A204.1 (cell line): ENCODE results near the gene PCBD2.

ENCODE experiments used
- FAIRE-seq: peaks from 2 replicates; lab custom pipeline; 2012; peaks lifted over from hg19 to GRCh38; lab: Jason Lieb, UNC

The PCBD2 gene

DNA sequence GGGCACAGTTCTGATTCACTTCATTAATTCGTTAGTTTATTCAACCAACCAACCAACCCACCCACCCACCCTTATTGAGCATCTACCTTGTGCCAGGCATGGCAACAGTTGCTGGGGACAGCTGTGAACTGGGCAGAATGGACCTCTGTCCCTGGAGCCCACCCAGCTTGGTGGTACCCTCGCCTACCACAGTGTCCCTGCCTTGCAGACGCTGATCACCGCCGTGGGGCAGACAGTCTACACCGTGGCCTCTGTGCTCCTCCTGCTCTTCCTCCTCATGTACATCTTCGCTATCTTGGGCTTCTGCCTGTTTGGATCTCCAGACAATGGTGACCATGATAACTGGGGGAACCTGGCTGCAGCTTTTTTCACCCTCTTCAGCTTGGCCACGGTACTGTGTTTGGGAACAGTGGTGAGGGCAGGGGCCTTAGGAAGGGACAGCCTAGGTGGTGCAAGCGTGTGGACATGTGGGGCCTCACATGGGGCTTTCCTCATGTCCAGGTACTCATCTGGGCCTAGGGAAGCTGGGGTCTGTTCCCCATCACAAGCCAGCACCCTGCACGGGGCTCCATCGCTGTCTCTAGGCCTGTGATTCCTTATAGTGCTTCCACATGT is 102.9 kb downstream of the PCBD2 start:
- FAIRE-seq: no peak

DNA sequence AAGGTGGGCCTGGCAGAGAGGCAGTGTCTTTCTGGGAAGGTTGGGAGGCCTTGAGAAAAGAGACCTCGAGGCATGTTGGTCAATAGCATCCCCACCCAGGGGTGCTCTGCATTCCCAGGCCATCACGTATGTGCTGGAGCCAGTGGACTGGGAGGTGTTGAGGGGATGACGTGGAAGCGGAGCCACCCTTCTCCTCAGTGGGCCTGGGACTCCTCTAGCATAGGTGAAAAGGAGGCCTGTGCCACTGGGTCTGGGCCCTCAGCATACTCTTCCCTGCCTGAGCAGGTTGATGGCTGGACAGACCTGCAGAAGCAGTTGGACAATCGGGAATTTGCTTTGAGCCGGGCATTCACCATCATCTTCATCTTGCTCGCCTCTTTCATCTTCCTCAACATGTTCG is 103.6 kb downstream of the PCBD2 start:
- FAIRE-seq: no peak

DNA sequence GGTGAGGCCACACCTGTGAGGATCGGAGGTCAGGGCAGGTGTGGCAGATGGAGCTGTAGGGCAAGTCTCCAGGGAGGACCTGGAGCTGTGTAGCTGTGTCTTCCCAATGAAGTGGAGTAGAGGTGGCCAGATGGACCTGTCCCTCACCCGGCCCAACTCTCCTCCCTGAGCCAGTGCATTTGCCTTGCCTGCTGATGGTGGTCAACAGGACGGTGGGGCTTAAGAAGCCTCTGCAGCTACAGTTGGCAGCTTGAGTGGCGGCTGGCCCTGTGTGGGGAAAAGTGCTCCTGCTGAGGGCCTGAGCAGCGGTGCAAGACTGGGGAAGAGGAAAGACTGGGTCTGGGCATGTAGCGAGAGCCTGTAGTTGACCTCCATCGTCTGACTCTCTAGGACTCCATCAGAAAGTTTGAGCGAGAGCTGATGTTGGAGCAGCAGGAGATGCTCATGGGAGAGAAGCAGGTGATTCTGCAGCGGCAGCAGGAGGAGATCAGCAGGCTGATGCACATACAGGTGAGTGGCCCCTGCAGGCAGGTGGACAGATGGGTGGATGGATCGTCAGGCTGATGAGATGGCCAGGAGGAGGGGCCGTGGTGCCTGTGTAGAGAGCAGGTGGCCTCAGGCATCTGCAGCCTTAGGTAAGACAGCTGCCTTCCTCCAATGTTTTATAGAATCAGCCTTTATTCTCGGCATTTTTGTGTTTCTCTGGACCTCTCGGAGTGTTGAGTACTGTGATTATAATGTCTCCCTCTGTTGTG is 104.2 kb downstream of the PCBD2 start:
- no peak for FAIRE-seq

DNA sequence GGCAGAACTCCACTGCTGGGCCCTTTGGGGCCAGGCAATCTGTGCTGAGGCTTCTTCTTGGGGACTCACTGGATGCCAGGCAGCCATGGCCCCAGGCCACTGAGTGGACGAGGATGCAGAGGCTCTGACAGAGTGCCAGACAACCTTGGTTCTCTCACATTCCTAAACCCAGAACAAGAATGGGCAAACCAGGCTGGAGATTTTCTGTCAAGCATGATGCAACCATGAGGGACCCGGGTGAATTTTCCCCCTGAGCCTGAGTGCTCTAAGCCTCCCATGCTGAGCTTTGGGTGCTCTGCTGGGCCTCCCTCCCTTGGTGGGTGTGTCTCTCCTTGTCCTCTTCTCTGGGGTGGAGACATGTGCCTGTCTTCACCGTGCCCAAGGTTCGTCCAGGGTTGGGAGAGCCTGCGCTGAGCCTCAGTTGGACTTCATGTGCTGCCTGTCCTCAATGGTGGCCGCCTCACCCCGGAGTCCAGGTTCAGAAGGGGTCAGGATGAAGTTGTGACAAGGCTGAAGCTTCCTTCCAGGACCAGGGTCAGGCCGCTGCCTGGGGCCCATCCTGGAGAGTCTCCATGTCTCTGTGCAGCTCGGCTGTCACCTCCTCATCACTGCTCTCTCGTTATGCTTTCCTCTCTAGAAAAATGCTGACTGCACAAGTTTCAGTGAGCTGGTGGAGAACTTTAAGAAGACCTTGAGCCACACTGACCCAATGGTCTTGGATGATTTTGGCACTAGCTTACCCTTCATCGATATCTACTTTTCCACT is 105.0 kb downstream of the PCBD2 start:
- FAIRE-seq: no peak

DNA sequence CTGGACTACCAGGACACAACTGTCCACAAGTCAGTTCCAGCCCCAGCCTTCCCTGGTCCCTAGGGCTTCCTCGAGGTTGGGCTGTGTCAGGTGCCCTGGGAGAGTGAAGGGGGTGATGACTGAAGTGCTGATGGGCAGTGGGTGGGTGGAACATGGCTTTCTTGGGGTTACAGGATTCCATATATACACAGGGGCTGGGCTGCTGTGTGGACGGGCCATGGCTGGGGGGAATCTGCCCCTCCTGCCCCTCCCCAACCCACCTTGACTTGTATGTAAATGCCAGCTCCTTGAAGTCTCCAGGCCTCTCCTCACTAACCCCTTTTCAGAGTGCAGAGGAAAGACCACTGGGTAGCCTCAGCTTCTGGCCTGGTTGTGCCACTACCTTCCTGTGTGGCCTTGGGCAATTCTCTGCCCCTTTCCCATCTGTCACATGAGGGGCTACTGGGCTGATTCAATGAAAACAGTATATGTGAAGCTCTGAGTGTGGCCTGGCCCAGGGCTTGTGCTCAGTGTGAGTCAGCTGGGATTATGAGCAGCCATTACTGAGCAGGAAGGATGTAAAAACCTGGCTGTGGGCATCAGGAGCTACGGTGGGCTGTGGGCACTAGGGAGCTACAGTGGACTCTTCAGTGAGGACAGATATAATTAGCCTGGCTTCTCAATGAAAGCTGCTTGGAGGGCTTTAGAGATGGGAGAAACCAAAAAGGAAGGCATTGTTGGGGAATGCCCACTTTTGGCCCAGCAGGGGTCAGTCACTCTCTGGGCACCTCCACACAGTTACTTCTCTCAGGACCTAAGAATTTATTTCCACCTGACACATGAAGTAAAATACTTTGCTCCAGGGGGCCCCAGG is 105.8 kb downstream of the PCBD2 start:
- FAIRE-seq: no peak

DNA sequence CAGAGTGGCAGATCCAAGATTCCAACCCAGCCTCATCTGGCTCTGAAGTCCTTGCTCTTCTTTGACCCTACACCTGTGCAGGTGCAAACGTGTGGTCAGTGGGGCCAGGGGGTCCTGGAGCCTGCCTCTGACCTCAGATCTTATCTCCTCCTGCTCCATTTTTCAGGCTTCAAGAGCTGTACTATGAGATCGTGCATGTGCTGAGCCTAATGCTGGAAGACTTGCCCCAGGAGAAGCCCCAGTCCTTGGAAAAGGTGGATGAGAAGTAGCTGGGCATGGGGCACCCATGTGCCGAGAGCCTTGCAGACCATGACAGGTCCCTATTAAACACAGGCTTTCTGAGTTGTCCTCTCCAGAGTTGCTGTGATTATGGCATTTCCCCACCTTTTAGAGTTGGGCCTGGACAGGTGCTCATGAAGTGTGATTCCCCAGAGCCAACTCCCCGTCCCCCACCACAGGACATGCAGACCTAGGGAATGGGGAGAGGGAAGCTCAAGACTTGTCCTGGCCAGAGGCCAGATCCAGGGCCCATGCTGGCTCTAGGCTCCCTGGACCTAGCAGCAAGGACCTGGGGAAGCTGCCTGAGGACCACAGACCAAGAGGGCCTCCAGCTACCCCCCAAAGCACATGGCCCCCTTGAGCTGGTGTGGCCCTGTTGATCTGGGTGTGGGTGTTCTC is 106.6 kb downstream of the PCBD2 start:
- no peak for FAIRE-seq

DNA sequence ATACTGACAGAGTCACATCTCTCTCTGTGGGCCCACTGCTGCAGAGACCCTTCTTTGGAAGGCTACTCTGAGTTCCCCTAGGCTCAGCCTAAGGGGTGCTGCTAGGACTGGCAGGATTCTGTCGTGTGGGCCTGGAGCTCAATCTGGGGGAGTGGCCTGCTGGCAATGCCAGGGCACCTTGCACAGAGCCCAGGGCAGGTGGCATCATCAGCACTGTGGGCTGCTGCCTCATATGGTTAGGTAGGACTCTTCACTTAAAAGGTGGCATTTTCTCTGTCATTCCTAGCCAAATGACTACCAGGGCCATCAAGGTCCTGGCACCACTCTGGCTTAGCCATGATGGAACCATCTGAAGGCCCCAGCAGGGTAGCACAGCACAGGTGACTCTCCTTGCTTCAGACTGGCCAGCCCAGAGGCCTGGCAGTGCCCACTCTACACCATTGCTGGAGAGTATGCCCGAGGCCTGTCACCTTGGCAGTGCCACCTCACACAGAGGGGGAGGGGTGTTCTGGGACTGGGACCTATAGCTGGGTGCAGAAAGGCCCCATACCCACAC is 107.2 kb downstream of the PCBD2 start:
- FAIRE-seq: no peak
